SW 1271 (cell line): ENCODE measurements around the gene CXCL3.

Experiments used
- DNase-seq, 2 experiments: peaks; one replicate each; lab custom pipeline; 2025; lab: John Stamatoyannopoulos, UW

The CXCL3 gene

GRCh38 chr4:74014332-74014731 is 24.2 kb downstream of the CXCL3 start:
- DNase-seq, result no peak

DNA sequence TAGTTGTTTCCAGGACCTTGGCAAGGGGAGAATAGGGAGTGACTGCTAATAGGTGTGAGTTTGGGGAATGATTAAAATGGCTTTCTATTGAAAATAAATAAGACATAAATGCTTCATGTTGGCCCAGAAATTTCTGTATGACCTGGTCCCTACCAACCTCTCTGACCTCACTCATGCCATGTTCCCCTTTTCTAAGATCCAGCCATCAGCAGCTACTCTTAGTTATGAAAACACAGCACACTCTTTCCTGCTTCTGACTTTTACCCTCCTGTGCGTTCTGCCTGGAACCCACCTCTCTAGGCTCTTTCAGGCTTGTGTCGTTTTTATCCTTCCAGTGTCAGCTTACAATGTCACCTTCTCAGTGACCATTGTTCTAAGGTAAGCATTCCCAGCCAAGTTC is 25.2 kb downstream of the CXCL3 start:
- DNase-seq, result no peak

DNA sequence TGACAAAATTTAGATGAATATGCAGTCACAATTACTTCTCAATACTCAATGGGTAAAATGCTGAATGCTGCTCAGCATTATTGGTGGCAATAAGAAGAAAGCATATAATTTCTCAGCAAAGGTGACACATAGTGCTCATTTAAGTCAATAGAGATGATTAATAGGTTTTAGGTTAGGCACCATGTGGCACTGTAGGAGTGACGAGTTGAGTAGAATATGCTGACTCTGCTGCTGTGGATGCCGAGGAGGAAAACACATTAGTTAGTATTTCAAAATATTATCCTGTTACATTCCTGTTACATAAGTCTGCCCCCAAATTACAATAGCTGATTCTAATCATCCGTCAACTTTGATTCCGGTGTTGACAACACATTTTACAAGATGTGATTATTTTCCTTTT is 26.4 kb downstream of the CXCL3 start:
- no peak for DNase-seq

- no peak for DNase-seq
Observed at GRCh38 chr4:74009307-74009706, 29.2 kb downstream of the CXCL3 start.

- no peak for DNase-seq
Observed at GRCh38 chr4:74006009-74006476, 32.4 kb downstream of the CXCL3 start.

DNA sequence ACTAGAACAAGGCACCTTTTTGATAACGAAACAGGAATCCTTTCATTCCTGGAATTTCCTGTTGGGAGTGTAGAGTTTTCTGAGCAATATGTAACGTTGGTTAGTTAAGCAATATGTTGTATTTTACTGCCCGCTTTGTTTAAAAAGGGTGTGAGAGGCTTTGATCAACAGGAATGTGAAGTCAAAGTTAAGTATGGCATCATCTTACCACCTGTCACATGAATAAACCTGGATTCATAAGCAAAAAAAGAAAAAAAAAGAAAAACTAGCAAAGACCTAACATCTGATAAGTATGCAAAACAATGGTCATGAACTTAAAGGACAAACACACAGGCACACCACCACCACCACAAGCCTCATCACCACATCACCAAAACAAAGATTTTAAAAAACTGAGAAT is 33.0 kb downstream of the CXCL3 start:
- DNase-seq, result peak in 1 of 2 experiments; percentile 5

GRCh38 chr4:74004668-74005067 is 33.8 kb downstream of the CXCL3 start:
- no peak for DNase-seq

- no peak for DNase-seq
Observed at GRCh38 chr4:74000301-74000700, 38.2 kb downstream of the CXCL3 start.

DNA sequence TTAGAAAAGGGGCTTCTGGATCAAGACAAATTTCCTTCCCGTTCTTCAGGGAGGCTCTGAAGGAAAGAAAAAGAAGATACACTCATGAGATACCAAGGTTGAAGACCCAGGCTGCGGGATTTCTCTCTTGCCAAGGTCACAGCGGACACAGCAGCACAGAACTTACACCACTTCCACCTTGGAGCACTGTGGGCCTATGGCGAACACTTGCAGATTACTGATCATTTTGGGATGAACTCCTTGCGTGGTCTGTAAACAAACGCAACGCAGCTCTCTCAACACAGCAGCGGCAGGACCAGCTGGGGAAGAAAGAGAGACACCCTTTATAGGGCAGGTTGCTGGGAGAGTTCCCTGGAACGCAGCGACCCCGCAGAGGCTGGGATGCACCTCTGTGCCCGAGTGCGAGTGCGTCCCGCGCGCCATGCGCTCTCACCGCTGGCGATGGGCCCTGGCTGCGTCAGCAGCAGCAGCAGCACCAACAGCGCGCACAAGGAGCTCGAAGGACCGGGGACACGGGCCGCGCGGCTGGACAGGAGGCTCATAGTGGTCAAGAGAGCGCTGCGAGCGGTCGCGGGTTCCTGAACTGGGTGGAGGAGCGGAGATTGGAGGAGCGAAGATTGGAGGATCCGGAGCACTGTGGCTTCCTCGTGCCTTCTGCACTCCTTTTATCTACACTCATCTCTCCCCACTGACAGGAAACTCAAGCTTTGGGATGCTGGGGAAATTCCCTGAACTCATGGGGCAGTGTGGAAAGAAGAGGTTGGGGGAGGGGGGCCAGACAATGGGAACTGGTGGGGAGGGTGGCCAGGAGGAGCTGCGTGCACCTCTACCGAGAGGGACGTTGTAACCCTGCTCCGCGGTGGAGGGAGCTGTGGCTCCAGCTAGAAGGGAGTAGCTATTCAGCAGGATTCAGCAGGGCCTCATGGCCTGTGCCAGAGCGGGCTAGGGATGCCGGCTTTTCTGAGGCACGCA is 40.2 kb downstream of the CXCL3 start, which contains the start of gene CXCL5:
Gene CXCL5 (minus strand): TSS at position 638 of the 972 bp plus-strand sequence. CDS start 96 bp downstream, at position 542.
- DNase-seq, result no peak

DNA sequence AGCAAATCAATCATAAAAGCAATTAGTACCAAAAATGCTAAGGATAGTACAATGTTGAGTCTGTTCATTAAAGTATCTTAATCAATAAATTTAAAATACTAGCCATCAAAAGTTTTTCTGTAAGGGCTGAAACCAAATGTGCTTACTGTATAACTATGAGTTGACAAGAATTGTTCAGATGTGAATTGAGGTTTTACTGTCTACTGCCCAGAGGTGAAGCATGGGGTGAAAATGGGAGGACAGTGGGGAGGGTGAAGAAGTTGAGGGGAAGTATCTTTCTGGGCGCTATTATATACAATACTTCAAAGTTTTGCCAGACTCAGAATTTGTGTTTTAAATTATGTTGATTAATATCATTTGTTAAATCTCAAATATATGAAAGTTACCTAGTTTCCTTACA is 46.4 kb downstream of the CXCL3 start:
- DNase-seq, result no peak

DNA sequence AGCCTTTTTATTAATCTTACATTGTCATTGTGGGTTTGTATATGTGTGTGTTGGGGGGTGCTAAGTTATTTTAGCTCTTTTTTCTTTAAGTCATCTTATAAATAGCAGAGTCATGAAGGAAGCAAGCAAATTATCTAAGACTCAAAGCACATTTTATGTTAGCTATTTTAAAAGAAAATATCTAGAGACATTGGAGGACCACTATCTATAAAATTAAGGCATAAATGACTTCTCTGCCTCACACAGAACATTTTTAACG is 46.8 kb downstream of the CXCL3 start:
- no peak for DNase-seq

- DNase-seq, result no peak
Observed at GRCh38 chr4:73990988-73991741, 47.3 kb downstream of the CXCL3 start.

GRCh38 chr4:73989928-73990327 is 48.6 kb downstream of the CXCL3 start:
- DNase-seq, result no peak

GRCh38 chr4:73989031-73989430 is 49.5 kb downstream of the CXCL3 start:
- no peak for DNase-seq

DNA sequence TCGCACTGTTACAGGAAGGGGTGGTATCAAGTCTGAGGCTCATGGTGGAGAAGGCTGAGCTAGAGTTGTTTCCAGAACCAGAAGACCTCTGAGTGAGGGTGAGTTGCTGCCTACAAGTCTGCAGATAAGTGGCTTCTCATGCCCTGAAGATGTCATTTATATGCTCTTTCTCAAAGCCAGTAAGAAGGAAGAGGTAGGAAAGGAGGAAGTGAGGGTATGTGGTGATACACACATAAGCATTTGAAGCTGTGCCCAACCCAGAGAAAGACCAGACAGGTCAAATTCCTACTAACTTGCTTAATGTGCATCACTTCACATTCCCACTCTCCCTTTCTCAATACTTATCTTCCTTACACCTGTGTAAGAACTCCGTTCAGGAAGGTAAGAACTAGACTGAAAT is 50.4 kb downstream of the CXCL3 start, which contains the start of gene PPBP:
Gene PPBP (minus strand): TSS at position 130 of the 400 bp plus-strand sequence. CDS start 87 bp downstream, at position 43.
- no peak for DNase-seq
